K562 (cell line): ENCODE measurements around the gene ATXN1. TPM values are rescaled to one million over a fixed set of nuclear protein-coding genes. Genes with fewer than 3 reads are reported as not detected.
A peak's percentile ranks its signal among the peaks of the same experiment; 100 is the strongest.

Experiments
- ATAC-seq: fragments of 200-7000 bp; cut with Tn5 transposase; 3 replicates; pipeline ENCODE4 v1.9.1; 2020; ENCODE audit warnings: moderate library complexity
- BruUV-seq: library from RNA; stranded (reverse); fragments of 400-500 nt; replicated peaks from 2 replicates; lab custom pipeline; 2021; lab: Mats Ljungman, UMichigan
- CTCF ChIA-PET: fragments of 300-600 bp; formaldehyde crosslinking; extraction: SDS; loops from one replicate; lab custom pipeline; 2021; ENCODE audit warnings: low intra/inter-chr PET ratio; lab: Yijun Ruan, JAX
- POLR2A ChIA-PET: fragments of 300-600, 350-650 bp; sonication (Branson Sonifier 250); formaldehyde crosslinking; extraction: SDS; loops from one replicate; lab custom pipeline; 2021; ENCODE audit warnings: antibody characterized with exemption, inconsistent platforms; lab: Yijun Ruan, JAX
- DNase-seq, 4 experiments: peaks; one replicate each; pipeline versions ENCODE4 v3.0.0 to v3.0.0-alpha.2; 2011 to 2018; ENCODE audit warnings: low spot score in 3 of 4, mixed read lengths in 3 of 4; ENCODE audit errors: extremely low read depth in 1 of 4
- FAIRE-seq: peaks from 2 replicates; lab custom pipeline; 2011; peaks lifted over from hg19 to GRCh38; lab: Jason Lieb, UNC
- H2AFZ ChIP-seq: 2 replicates; pipeline ENCODE4 v1.6.0; 2011; ENCODE audit warnings: low read depth, low read length, control low read depth, inconsistent platforms
- H3K27ac ChIP-seq: fragments of 200-600 bp; 3 replicates; pipeline ENCODE4 v1.8.0; 2011; ENCODE audit warnings: low read depth, mild to moderate bottlenecking, control low read depth, inconsistent platforms, low read length, moderate library complexity, mixed read lengths; ENCODE audit errors: extremely low read depth
- H3K27me3 ChIP-seq, 2 experiments: fragments of 300-600 bp in 1 of 2; 2 replicates in 1 of 2; 3 replicates in 1 of 2; pipeline versions ENCODE4 v1.6.0 to v1.8.0; 2011; ENCODE audit warnings: inconsistent platforms in 2 of 2, low read length in 2 of 2, mild to moderate bottlenecking in 1 of 2, mixed read lengths in 1 of 2, moderate library complexity in 1 of 2; ENCODE audit not compliant: control insufficient read depth in 2 of 2, insufficient read depth in 2 of 2
- H3K36me3 ChIP-seq: fragments of 300-600 bp; 3 replicates; pipeline ENCODE4 v1.8.0; 2011; ENCODE audit warnings: mild to moderate bottlenecking, low read length, inconsistent platforms; ENCODE audit not compliant: control insufficient read depth, insufficient read depth
- H3K4me1 ChIP-seq, 2 experiments: fragments of 200-600 bp in 1 of 2; replicated peaks in 1 of 2; 2 replicates in 1 of 2; 3 replicates in 1 of 2; pipeline versions ENCODE4 v1.5.1 to v1.8.0; 2011; ENCODE audit warnings: inconsistent platforms in 2 of 2, low read length in 2 of 2, mild to moderate bottlenecking in 1 of 2, mixed read lengths in 1 of 2, moderate library complexity in 1 of 2; ENCODE audit not compliant: control insufficient read depth in 2 of 2, insufficient read depth in 2 of 2
- H3K4me2 ChIP-seq: 2 replicates; pipeline ENCODE4 v1.6.1; 2011; ENCODE audit warnings: low read length, control low read depth, inconsistent platforms, mixed read lengths; ENCODE audit not compliant: insufficient read depth
- H3K4me3 ChIP-seq: fragments of 200-600 bp; sonication (generic), shearing (Covaris generic); 2 replicates; pipeline ENCODE4 v1.5.1; 2016; ENCODE audit warnings: control low read depth, inconsistent platforms
- H3K79me2 ChIP-seq: fragments of 200-600 bp; 3 replicates; pipeline ENCODE4 v1.8.0; 2011; ENCODE audit warnings: low read length, inconsistent platforms; ENCODE audit not compliant: control insufficient read depth, insufficient read depth
- H3K9ac ChIP-seq, 2 experiments: 2 replicates each; pipeline versions ENCODE4 v1.6.0 to v1.6.1; 2011; ENCODE audit warnings: low read depth in 2 of 2, low read length in 2 of 2, control low read depth in 1 of 2, inconsistent platforms in 1 of 2, mild to moderate bottlenecking in 1 of 2, mixed read lengths in 1 of 2; ENCODE audit not compliant: insufficient read depth in 1 of 2
- H3K9me1 ChIP-seq: one replicate; pipeline ENCODE4 v1.6.0; 2011; ENCODE audit warnings: inconsistent platforms, mild to moderate bottlenecking, low read length, moderate library complexity; ENCODE audit not compliant: control insufficient read depth, insufficient read depth
- H3K9me3 ChIP-seq: replicated peaks from 2 replicates; pipeline ENCODE4 v1.5.1; 2011; ENCODE audit warnings: low read depth, low read length, inconsistent platforms; ENCODE audit not compliant: control insufficient read depth, insufficient read depth
- H4K20me1 ChIP-seq: replicated peaks from 2 replicates; pipeline ENCODE4 v1.6.1; 2011; ENCODE audit warnings: low read length, inconsistent platforms, mixed read lengths; ENCODE audit not compliant: control insufficient read depth, insufficient read depth
- ARID2 ChIP-seq: fragments of 450-650 bp; IDR thresholded peaks from 2 replicates; pipeline ENCODE4 v1.6.1; 2017; ENCODE audit warnings: antibody characterized with exemption, mild to moderate bottlenecking
- CTCF ChIP-seq, 3 experiments: IDR thresholded peaks in 2 of 3; conservative IDR thresholded peaks in 1 of 3; 2 replicates each; pipeline ENCODE4 v1.5.1; 2011 to 2012; ENCODE audit warnings: low read length in 3 of 3, mild to moderate bottlenecking in 3 of 3, control low read depth in 2 of 3, improper control_type of control experiment in 1 of 3, inconsistent platforms in 1 of 3, low read depth in 1 of 3, mixed read lengths in 1 of 3, moderate library complexity in 1 of 3; ENCODE audit not compliant: insufficient read depth in 2 of 3
- ZNF184 ChIP-seq: sonication (generic); formaldehyde crosslinking; IDR thresholded peaks from 2 replicates; pipeline ENCODE4 v1.5.0; 2020; ENCODE audit warnings: missing genetic modification reagents
- WGBS: fragments of 100-300 bp; shearing (Covaris generic); methylation state at CpG from one replicate; pipeline ENCODE4 v1.1.6; 2016; ENCODE audit warnings: low coverage, mixed read lengths; ENCODE audit not compliant: insufficient coverage; ENCODE audit errors: missing lambda C conversion rate; 5-methylcytosine and 5-hydroxymethylcytosine counted together
- in situ Hi-C: fragments of 300-500 bp; cut with MboI; formaldehyde crosslinking; loops from 4 replicates; pipeline ENCODE4 v1.15.0; 2018; ENCODE audit warnings: inconsistent platforms, mixed read lengths
- intact Hi-C: fragments of 100-400 bp; cut with micrococcal nuclease; formaldehyde crosslinking; loops from 2 replicates; pipeline ENCODE4 v1.14.2; 2022
- polyA plus RNA-seq, 8 experiments: library from polyadenylated mRNA; depleted of rRNA in 4 of 8; stranded (reverse) in 5 of 8; unstranded in 3 of 8; fragments of >200 nt; fragmentation: Nextera tagmentation in 2 of 8; fragmentation: Illumina TruSeq in 1 of 8; extraction: Ambion mirVana in 2 of 8; extraction: Trizol in 1 of 8; gene quantifications; 2 replicates each; pipeline versions ENCODE4 v1.2.1 to v1.2.3, GENCODE V29; 2011 to 2014; ENCODE audit warnings: inconsistent platforms in 1 of 8, missing spikeins in 1 of 8
- total RNA-seq, 7 experiments: library from RNA; depleted of rRNA in 6 of 7; stranded (reverse); fragments of >200 nt in 6 of 7; fragmentation: Illumina TruSeq in 2 of 7; extraction: Trizol in 2 of 7; gene quantifications; 2 replicates each; pipeline versions ENCODE4 v1.2.1 to v1.2.3, GENCODE V29; 2011 to 2021; ENCODE audit warnings: low replicate concordance in 1 of 7

ATXN1 gene
- total and polyA plus RNA-seq, 9 of the 15 experiments (the other 6 are each of a cell fraction or from before 2014, with no cell fraction given) = under 0.01 to 1.2 (median 0.58) TPM

- no TSS peak for BruUV-seq
- WGBS = 11% methylated on average over 4 of the region's 4 CpGs
- Histone ChIP-seq H3K27me3 (no peaks in the 10 kb centered on the region), H3K79me2 (no peaks in the 10 kb centered on the region), H4K20me1 (no peaks in the 10 kb centered on the region), H3K9ac (no peak overlapping the region), H3K4me3 (no peak overlapping the region), H3K9me1 (no peaks in the 10 kb centered on the region), H3K36me3 (no peaks in the 10 kb centered on the region), H3K4me1 (no peaks in the 10 kb centered on the region; a peak in 1 of 5 replicates), H3K9me3 (no peaks in the 10 kb centered on the region), H2AFZ (no peak overlapping the region), H3K27ac (no peak overlapping the region), H3K4me2 (no peak overlapping the region)
- DNase-seq (no peak), FAIRE-seq (no peak), ATAC-seq (peak; percentile 69)
- ChIA-PET POLR2A (interaction anchor here (0.5 to 0.8 kb wide), 2 partner anchors 15 to 97 kb away, joined by 3 to 4 read pairs; no protein-coding TSS in a partner anchor), CTCF (no interaction called here)
- in situ Hi-C loops = no loop called here
- intact Hi-C loops = no loop called here
- TF ChIP-seq CTCF (IDR thresholded peaks at IDR 0.05 in 2 of 3, conservative IDR thresholded peaks at IDR 0.05 in 1 of 3; ENCODE audit: insufficient read depth in 2 of 3, low read depth in 1 of 3, low read length in 3 of 3) (0 out of 6 replicates have a peak, but pooled peaks of 1 of the 3 experiments have one; percentile 13), ARID2 (no peak), ZNF184 (CRISPR knock-in tag) (no peak)
Measured at GRCh38 chr6:16776394-16777017, 15.2 kb upstream of the ATXN1 start.
